GM21447 (cell line): ENCODE data around the gene PLAAT5.
"Not testable (repeated sequence)": the region's sequence is repeated elsewhere in the genome, so short reads cannot be mapped to it uniquely, and the experiment has no call there.

Experiments
- ATAC-seq: cut with Tn5 transposase; IDR thresholded peaks from one replicate; pipeline ENCODE4 v1.9.1; 2021; ENCODE audit not compliant: unreplicated experiment

The PLAAT5 gene, protein sequence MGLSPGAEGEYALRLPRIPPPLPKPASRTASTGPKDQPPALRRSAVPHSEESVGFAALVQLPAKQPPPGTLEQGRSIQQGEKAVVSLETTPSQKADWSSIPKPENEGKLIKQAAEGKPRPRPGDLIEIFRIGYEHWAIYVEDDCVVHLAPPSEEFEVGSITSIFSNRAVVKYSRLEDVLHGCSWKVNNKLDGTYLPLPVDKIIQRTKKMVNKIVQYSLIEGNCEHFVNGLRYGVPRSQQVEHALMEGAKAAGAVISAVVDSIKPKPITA

DNA sequence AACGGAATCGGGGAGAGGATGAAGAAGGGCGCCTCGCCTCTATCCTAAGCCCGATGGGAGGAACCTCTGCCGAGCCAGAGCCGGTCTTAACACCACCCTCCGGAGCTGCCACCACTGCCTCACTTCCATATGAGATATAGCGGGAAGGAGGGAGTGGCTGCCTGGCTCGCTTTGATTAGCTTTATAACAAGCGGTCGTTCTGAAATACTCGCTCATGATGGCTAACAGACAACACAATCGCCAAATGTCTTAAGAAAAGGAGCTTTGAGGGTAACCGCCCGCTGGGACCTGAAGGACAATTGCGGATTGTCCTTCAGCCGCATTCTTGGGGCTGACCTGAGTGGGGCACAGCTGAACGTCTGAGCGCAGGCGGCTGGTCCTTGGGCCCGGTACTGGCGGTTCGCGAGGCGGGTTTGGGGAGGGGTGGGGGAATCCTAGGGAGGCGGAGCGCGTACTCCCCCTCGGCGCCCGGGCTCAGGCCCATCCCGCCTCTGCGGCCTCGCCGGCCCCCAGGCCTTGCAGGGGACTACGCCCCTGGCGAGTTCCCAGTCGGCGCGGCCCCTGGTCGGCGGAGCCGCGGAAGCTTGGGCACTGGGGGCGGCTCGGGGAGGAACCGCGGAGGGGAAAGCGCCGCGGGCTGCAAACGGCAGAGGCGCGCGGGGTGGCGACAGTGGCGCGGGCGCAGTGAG lies at the start of gene PLAAT5:
Gene PLAAT5 (minus strand): TSS at position 617 of the 689 bp plus-strand sequence. CDS start 133 bp downstream, at position 484.
- ATAC-seq = no peak

- no peak for ATAC-seq
Measured at GRCh38 chr11:63537293-63538101, 46.5 kb upstream of the PLAAT5 start.

- no peak for ATAC-seq
Measured at GRCh38 chr11:63536669-63537292, 45.8 kb upstream of the PLAAT5 start, which contains the start of gene PLAAT4. PLAAT4 (plus strand) TSS chr11:63536808; CDS start chr11:63536869, 61 bp downstream.

GRCh38 chr11:63535734-63536133 lies 44.8 kb upstream of the PLAAT5 start:
- no peak for ATAC-seq

DNA sequence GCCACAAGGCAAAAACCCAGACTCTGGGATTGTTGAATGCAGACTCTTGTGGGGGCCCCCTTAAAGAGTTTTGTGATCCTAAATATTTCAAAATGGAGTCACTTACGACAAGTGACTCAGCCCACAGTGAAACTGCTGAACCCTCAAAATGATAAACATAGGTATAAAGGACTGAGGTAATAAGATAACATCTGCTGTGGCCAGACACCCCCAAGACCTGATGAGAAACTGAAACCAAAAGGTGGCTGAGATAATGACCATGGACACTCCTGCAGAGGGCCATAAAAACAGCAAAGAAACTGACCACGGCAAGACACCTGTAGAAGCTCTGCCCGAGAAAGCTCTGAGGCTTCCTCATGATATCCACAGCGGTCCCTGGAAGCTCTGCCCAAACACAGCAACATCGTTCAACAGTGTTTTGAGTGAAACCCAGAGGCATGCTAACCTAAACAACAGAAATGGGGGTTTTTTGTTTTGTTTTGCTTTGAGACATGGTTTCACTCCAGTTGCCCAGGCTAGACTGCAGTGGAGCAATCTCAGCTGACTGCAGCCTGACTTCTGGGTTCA lies 44.0 kb upstream of the PLAAT5 start:
- ATAC-seq = no peak

DNA sequence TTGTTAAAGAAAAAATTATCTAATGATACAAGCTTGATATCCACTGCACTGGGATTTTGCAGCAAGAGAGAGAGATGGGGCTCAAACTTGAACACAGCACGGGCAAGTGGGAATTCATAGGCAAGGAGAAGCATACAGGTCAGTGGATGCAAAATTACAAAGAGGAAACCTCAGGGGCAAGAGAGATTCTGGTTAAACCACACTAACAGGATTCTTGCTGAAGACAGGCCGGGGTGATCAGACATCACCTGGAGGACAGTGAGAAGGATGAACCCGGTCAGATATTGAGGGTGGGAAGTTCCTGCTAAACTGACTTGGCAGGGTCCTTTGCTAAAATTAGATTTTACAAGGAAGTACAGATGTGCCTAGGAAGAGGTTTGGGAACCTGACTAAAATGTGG lies 43.1 kb upstream of the PLAAT5 start:
- no peak for ATAC-seq

DNA sequence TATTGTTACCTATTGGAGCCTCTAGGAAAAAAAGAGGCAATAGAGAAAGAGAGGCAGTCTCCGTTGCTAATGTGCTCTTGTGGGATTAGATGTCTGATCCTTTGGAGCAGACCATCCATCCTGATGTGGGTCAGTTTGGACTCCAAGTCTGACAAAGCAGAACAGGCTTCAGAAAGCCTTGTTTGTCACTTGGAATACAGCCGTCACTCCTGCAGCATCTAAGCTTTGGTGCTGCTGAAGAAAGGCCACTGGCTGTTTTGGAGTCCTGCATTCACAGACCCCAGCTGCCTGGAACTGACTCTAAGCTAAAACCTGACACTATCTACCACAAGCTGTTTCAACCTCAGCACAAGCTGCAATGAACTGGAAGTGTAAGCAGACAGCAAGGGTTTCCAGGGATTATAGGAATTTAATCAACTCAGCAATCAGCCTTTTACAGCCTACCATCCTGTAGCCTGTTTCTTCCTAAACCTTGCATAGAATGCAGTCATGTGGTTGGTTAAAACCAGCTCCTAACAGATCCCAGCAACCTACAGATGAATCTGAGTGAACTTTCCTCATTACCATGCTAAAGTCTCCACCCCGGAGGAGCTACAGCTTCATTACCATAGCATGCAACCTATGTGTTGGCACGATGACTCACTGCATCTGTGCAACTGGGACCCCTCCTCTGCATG lies 42.0 kb upstream of the PLAAT5 start:
- no peak for ATAC-seq

DNA sequence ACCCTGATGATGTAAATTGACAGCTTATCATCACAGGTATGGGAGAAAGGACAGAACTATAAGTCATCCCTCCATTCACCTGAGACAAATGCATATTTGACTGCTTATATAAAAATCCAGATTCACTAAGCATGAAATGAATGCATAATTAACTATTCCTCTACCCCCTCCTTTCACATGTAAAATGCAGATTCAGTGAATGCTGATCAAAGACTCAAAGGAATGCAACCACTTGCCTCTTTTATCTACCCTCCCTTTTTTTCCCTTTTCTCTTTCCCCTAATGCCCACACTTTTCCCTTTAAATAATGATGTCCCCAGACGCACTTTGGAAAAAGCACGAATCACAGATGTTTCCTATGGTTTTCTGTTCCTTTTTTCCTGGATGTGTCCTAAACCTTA lies 41.1 kb upstream of the PLAAT5 start:
- ATAC-seq = no peak

DNA sequence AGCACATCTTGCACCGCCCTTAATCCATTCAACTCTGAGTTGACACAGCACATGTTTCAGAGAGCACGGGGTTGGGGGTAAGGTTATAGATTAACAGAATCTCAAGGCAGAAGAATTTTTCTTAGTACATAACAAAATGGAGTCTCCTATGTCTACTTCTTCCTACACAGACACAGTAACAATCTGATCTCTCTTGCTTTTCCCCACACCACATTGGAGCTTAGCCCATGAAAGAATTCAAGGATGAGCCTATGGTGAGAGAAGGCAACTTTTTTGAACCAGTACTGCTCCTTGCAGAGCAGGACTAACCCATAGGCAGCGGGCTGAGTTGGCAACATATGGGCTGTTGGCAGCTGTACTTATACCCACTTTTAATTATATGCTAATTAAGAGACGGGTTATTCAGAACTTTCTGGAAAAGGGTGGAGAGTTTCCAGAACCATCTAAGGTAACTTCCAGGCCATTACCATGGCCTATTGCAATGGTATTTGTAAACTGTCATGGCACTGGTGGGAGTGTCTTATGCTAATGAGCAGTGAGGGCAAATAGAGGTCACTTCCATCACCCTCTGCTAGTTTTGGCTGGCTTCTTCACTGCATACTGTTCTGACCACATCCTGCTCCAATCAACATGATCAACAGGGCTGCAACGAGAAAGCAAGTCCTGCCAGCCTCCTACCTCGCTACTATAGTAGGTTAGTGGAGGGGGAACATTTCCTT lies 40.3 kb upstream of the PLAAT5 start:
- peak; percentile 85 for ATAC-seq

- no peak for ATAC-seq
Measured at GRCh38 chr11:63530021-63530420, 39.1 kb upstream of the PLAAT5 start.

DNA sequence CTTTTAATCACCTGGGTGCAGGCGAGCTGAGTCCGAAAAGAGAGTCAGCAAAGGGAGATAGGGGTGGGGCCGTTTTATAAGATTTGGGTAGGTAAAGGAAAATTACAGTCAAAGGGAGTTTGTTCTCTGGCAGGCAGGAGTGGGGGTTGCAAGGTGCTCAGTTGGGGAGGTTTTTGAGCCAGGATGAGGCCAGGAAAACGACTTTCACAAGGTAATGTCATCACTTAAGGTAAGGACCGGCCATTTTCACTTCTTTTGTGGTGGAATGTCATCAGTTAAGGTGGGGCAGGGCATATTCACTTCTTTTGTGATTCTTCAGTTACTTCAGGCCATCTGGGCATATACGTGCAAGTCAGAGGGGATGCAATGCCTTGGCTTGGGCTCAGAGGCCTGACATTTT lies 38.4 kb upstream of the PLAAT5 start:
- not testable (repeated sequence) for ATAC-seq

- ATAC-seq = not testable (repeated sequence)
Measured at GRCh38 chr11:63528729-63529278, 37.8 kb upstream of the PLAAT5 start.

DNA sequence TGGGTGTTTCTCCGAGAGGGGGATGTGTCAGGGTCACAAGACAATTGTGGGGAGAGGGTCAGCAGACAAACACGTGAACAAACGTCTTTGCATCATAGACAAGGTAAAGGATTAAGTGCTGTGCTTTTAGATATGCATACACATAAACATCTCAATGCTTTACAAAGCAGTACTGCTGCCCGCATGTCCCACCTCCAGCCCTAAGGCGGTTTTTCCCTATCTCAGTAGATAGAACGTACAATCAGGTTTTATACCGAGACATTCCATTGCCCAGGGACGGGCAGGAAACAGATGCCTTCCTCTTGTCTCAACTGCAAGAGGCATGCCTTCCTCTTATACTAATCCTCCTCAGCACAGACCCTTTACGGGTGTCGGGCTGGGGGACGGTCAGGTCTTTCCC lies 37.2 kb upstream of the PLAAT5 start:
- not testable (repeated sequence) for ATAC-seq

- ATAC-seq = no peak
Measured at GRCh38 chr11:63527667-63528066, 36.7 kb upstream of the PLAAT5 start.

DNA sequence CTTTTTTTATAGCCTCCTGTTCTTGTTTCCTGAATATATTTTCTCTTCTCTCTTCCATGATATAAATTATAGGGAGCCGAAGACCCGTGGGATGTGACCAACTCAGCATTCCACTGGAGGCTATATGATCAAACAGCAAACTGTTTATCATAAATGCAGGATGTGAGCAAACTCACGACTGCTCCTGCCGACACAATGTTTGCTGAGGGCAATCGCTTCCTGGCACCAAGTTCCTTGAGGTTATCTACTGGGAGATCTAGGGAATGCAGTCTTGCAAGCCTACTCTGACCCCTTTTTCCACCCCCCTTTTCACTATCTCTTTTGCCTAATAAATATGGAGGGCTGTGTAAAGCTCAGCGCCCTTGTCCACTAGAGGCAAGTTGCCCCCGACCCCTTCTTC lies 32.2 kb upstream of the PLAAT5 start:
- ATAC-seq = no peak

DNA sequence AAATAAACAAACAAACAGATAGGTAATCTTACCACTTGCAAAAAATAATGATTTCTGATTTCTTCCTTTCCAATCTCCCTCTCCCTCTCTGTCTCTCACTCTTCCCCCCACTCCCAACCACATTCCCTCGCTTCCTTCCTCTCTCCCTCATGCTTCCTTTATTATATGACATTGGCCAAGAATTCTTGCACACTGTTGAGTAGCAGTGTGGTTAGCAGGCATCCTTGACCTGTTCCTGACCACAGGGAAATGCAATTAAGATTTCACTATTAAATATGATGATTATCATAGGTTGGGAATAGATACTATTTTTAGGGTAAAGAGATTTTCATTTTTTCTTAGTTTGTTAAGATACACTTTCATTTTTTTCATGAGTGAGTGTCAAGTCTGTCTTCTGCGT lies 30.9 kb upstream of the PLAAT5 start:
- no peak for ATAC-seq

- ATAC-seq = no peak
Measured at GRCh38 chr11:63520606-63521170, 29.7 kb upstream of the PLAAT5 start.

- ATAC-seq = no peak
Measured at GRCh38 chr11:63518548-63518947, 27.6 kb upstream of the PLAAT5 start.

DNA sequence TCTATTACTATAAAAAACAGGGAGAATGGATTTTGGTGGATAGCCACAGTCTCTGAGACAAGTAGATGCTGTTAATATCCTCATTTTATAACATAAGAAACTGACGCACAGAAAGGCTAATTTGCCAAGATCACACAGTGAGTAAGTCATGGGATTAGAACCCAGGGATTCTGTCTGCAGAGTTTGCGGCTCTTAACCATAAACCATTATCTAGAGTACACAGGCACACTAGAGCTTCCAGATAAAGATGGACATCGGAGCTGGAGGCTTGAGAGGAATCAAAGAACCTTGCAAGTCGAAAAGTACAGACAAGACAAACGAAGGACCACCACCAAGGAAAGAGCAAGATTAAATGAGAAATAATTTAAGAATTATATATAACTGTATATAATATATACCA lies 26.2 kb upstream of the PLAAT5 start:
- ATAC-seq = no peak
